SK-N-SH (cell line): ENCODE results near the gene PANK3. TPM values are rescaled to one million over a fixed set of nuclear protein-coding genes. Genes with fewer than 3 reads are reported as not detected.

ENCODE experiments used
- CTCF ChIA-PET: fragments of 300-600, 350-600 bp; formaldehyde crosslinking; extraction: SDS; loops from one replicate; lab custom pipeline; 2021; lab: Yijun Ruan, JAX
- POLR2A ChIA-PET: fragments of 350-600 bp; sonication (Branson Sonifier 250); formaldehyde crosslinking; extraction: SDS; loops from one replicate; lab custom pipeline; 2020; ENCODE audit warnings: antibody characterized with exemption, inconsistent platforms; lab: Yijun Ruan, JAX
- DNase-seq: peaks from one replicate; pipeline ENCODE4 v3.0.0; 2012
- H2AFZ ChIP-seq: fragments of 200-600 bp; sonication (generic); 2 replicates; pipeline ENCODE4 v1.8.1; 2016; ENCODE audit warnings: antibody characterized with exemption, mild to moderate bottlenecking, low read depth
- H3F3A ChIP-seq: fragments of 200-600 bp; sonication (generic); replicated peaks from 2 replicates; pipeline ENCODE3; 2016; ENCODE audit warnings: antibody characterized with exemption, mild to moderate bottlenecking; ENCODE audit not compliant: insufficient read depth
- H3K27ac ChIP-seq, 2 experiments: fragments of 200-500 bp in 1 of 2; fragments of 200-600 bp in 1 of 2; sonication (Bioruptor generic) in 1 of 2; sonication (generic), shearing (Covaris generic) in 1 of 2; 2 replicates each; pipeline versions ENCODE4 v1.5.1 to v1.6.1; 2014 to 2016; ENCODE audit warnings: low read depth in 2 of 2, inconsistent platforms in 1 of 2, low read length in 1 of 2, mild to moderate bottlenecking in 1 of 2, mixed read lengths in 1 of 2
- H3K27me3 ChIP-seq: fragments of 200-600 bp; sonication (generic), shearing (Covaris generic); 2 replicates; pipeline ENCODE4 v1.6.1; 2016; ENCODE audit warnings: mixed run types; ENCODE audit not compliant: insufficient read depth
- H3K36me3 ChIP-seq, 2 experiments: fragments of 200-500 bp in 1 of 2; fragments of 200-600 bp in 1 of 2; sonication (Bioruptor generic) in 1 of 2; sonication (generic) in 1 of 2; replicated peaks in 1 of 2; 2 replicates each; pipeline versions ENCODE3 to v1.5.1; 2014 to 2016; ENCODE audit warnings: low read length in 1 of 2, mild to moderate bottlenecking in 1 of 2; ENCODE audit not compliant: insufficient read depth in 2 of 2, control insufficient read depth in 1 of 2
- H3K4me1 ChIP-seq, 2 experiments: fragments of 200-500 bp in 1 of 2; fragments of 200-600 bp in 1 of 2; sonication (Bioruptor generic) in 1 of 2; sonication (generic), shearing (Covaris generic) in 1 of 2; 2 replicates each; pipeline versions ENCODE4 v1.5.1 to v1.6.1; 2014 to 2016; ENCODE audit warnings: low read depth in 1 of 2, low read length in 1 of 2, mixed run types in 1 of 2; ENCODE audit not compliant: insufficient read depth in 2 of 2, control insufficient read depth in 1 of 2
- H3K4me2 ChIP-seq: fragments of 200-600 bp; sonication (generic), shearing (Covaris generic); 2 replicates; pipeline ENCODE4 v1.6.1; 2017; ENCODE audit warnings: mixed run types
- H3K4me3 ChIP-seq, 2 experiments: fragments of 200-500 bp in 1 of 2; fragments of 200-600 bp in 1 of 2; sonication (Bioruptor generic) in 1 of 2; sonication (generic), shearing (Covaris generic) in 1 of 2; 2 replicates each; pipeline versions ENCODE4 v1.5.1 to v1.8.1; 2014 to 2016; ENCODE audit warnings: low read depth in 2 of 2, inconsistent platforms in 1 of 2, low read length in 1 of 2, mild to moderate bottlenecking in 1 of 2, mixed read lengths in 1 of 2, moderate library complexity in 1 of 2
- H3K79me2 ChIP-seq: fragments of 200-600 bp; sonication (generic); 2 replicates; pipeline ENCODE4 v1.8.1; 2017; ENCODE audit warnings: mild to moderate bottlenecking; ENCODE audit not compliant: insufficient read depth
- H3K9ac ChIP-seq: fragments of 200-600 bp; sonication (generic); 2 replicates; pipeline ENCODE4 v1.6.1; 2017; ENCODE audit warnings: mixed run types
- H3K9me2 ChIP-seq: fragments of 200-600 bp; sonication (generic); 2 replicates; pipeline ENCODE4 v1.6.1; 2017; ENCODE audit warnings: mixed run types
- H3K9me3 ChIP-seq: fragments of 200-600 bp; sonication (generic); 2 replicates; pipeline ENCODE4 v1.6.1; 2017; ENCODE audit warnings: mixed run types, mild to moderate bottlenecking, moderate library complexity
- H4K20me1 ChIP-seq: fragments of 200-600 bp; sonication (generic); 2 replicates; pipeline ENCODE4 v1.6.1; 2017; ENCODE audit warnings: mild to moderate bottlenecking, mixed run types; ENCODE audit not compliant: insufficient read depth
- CHD2 ChIP-seq: fragments of 150-350 bp; IDR thresholded peaks from 2 replicates; pipeline ENCODE4 v1.6.1; 2018; ENCODE audit warnings: low read length; ENCODE audit not compliant: partially characterized antibody
- EP300 ChIP-seq, 2 experiments: IDR thresholded peaks; 2 replicates each; pipeline versions ENCODE4 v1.4.0 to v1.6.1; 2012; ENCODE audit warnings: borderline replicate concordance in 1 of 2, low read depth in 1 of 2, low read length in 1 of 2
- EZH2phosphoT487 ChIP-seq: fragments of 200-600 bp; sonication (generic); IDR thresholded peaks from 2 replicates; pipeline ENCODE4 v1.6.1; 2017; ENCODE audit warnings: low read depth, mixed run types, mild to moderate bottlenecking, antibody characterized with exemption, moderate library complexity, borderline replicate concordance
- FOXJ3 ChIP-seq: sonication (generic); formaldehyde crosslinking; IDR thresholded peaks from 2 replicates; pipeline ENCODE4 v1.5.1; 2020; ENCODE audit warnings: mild to moderate bottlenecking, missing genetic modification reagents
- FOXM1 ChIP-seq: IDR thresholded peaks from 2 replicates; pipeline ENCODE4 v1.4.0; 2012; ENCODE audit warnings: low read depth, mild to moderate bottlenecking
- GABPA ChIP-seq: IDR thresholded peaks from 2 replicates; pipeline ENCODE4 v1.4.0; 2012; ENCODE audit warnings: low read depth, mild to moderate bottlenecking
- GATA2 ChIP-seq: sonication (generic); formaldehyde crosslinking; IDR thresholded peaks from 2 replicates; pipeline ENCODE4 v1.5.0; 2020; ENCODE audit warnings: mild to moderate bottlenecking, missing genetic modification reagents
- JUND ChIP-seq: IDR thresholded peaks from 2 replicates; pipeline ENCODE4 v1.4.0; 2012
- POLR2AphosphoS5 ChIP-seq: IDR thresholded peaks from 2 replicates; pipeline ENCODE4 v1.6.1; 2012; ENCODE audit warnings: low read depth, low read length
- RFX5 ChIP-seq: IDR thresholded peaks from 2 replicates; pipeline ENCODE4 v1.6.1; 2012; ENCODE audit warnings: mild to moderate bottlenecking, improper control_type of control experiment, low read length
- RXRA ChIP-seq: IDR thresholded peaks from 2 replicates; pipeline ENCODE4 v1.4.0; 2012; ENCODE audit warnings: low read depth, mild to moderate bottlenecking, borderline replicate concordance
- TAF1 ChIP-seq: IDR thresholded peaks from 2 replicates; pipeline ENCODE4 v1.6.1; 2012; ENCODE audit warnings: low read depth, mild to moderate bottlenecking, low read length, moderate library complexity, borderline replicate concordance
- TEAD4 ChIP-seq: IDR thresholded peaks from 2 replicates; pipeline ENCODE4 v1.4.0; 2012; ENCODE audit warnings: mild to moderate bottlenecking, borderline replicate concordance; ENCODE audit not compliant: insufficient read depth
- YY1 ChIP-seq: IDR thresholded peaks from 2 replicates; pipeline ENCODE4 v1.4.0; 2012; ENCODE audit warnings: low read depth, mild to moderate bottlenecking
- WGBS: methylation state at CpG from one replicate; pipeline ENCODE4 v1.1.6; 2017; ENCODE audit warnings: low lambda C conversion rate; 5-methylcytosine and 5-hydroxymethylcytosine counted together
- polyA plus RNA-seq, 3 experiments: library from polyadenylated mRNA; depleted of rRNA; stranded (reverse); fragments of >200 nt; gene quantifications; 2 replicates each; pipeline ENCODE4 v1.2.3, GENCODE V29; 2012
- TF ChIP-seq, protein P1 (sequence below): IDR thresholded peaks from 2 replicates; pipeline ENCODE4 v1.4.0; 2012; ENCODE audit warnings: low read depth, borderline replicate concordance
- TF ChIP-seq, protein P2 (sequence below): fragments of 150-350 bp; IDR thresholded peaks from 2 replicates; pipeline ENCODE4 v1.6.1; 2016; ENCODE audit warnings: mild to moderate bottlenecking, low read depth, low read length
- TF ChIP-seq, protein P3 (sequence below): fragments of 200-600 bp; sonication (generic); IDR thresholded peaks from 2 replicates; pipeline ENCODE4 v1.6.1; 2017; ENCODE audit warnings: antibody characterized with exemption, mild to moderate bottlenecking, moderate library complexity
- TF ChIP-seq, protein P4 (sequence below): fragments of 150-350 bp; IDR thresholded peaks from 2 replicates; pipeline ENCODE4 v1.6.1; 2017; ENCODE audit warnings: antibody characterized with exemption, low read length, low read depth, borderline replicate concordance

Gene PANK3
- polyA plus RNA-seq, 1 of the 3 experiments (the other 2 are of a cell fraction), result 6.1 TPM

DNA sequence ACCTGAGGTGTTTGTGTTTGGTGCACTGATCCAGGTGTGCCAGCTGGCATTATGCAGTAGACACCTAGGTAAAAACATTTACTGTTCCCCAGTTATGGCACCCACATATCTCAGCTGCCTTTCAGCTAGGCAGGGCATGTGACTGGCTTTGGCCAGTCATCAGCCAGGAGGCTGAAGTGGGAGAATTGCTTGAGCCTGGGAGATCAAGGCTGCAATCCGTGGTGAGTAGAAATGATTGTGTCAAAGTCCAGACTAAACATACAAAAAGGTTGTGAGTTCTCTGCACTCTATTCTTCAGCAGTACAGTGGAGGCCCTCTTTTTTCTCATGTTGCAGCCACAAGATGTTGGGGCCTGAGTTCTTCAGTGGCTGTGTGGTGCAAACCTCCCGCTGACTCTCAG is 53.3 kb downstream of the PANK3 start:
- Histone ChIP-seq H3K36me3 (peaks cover 0 to 10% of the 10 kb centered on the region in 2 experiments), H3K27me3 (no peaks in the 10 kb centered on the region), H3K4me2 (no peak overlapping the region), H2AFZ (no peak overlapping the region), H3K4me3 (no peak overlapping the region), H3F3A (peaks cover 12% of the 10 kb centered on the region), H3K4me1 (peaks cover 0 to 16% of the 10 kb centered on the region in 2 experiments; a peak in 2 of 4 replicates), H3K79me2 (no peaks in the 10 kb centered on the region), H3K9me2 (no peaks in the 10 kb centered on the region), H4K20me1 (no peaks in the 10 kb centered on the region), H3K9me3 (no peaks in the 10 kb centered on the region), H3K9ac (no peak overlapping the region), H3K27ac (no peak overlapping the region)
- POLR2A ChIA-PET, result no interaction called here
- CTCF ChIA-PET, result no interaction called here
- TF ChIP-seq, protein P1, sequence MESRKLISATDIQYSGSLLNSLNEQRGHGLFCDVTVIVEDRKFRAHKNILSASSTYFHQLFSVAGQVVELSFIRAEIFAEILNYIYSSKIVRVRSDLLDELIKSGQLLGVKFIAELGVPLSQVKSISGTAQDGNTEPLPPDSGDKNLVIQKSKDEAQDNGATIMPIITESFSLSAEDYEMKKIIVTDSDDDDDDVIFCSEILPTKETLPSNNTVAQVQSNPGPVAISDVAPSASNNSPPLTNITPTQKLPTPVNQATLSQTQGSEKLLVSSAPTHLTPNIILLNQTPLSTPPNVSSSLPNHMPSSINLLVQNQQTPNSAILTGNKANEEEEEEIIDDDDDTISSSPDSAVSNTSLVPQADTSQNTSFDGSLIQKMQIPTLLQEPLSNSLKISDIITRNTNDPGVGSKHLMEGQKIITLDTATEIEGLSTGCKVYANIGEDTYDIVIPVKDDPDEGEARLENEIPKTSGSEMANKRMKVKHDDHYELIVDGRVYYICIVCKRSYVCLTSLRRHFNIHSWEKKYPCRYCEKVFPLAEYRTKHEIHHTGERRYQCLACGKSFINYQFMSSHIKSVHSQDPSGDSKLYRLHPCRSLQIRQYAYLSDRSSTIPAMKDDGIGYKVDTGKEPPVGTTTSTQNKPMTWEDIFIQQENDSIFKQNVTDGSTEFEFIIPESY, result no peak
- TF ChIP-seq GABPA (no peak), EZH2phosphoT487 (no peak), EP300 (IDR thresholded peaks at IDR 0.05; ENCODE audit: borderline replicate concordance in 1 of 2, low read depth in 1 of 2, low read length in 1 of 2) (no peak), GATA2 (no peak), YY1 (no peak), POLR2AphosphoS5 (no peak), FOXM1 (no peak), TEAD4 (no peak)
- TF ChIP-seq, protein P2, sequence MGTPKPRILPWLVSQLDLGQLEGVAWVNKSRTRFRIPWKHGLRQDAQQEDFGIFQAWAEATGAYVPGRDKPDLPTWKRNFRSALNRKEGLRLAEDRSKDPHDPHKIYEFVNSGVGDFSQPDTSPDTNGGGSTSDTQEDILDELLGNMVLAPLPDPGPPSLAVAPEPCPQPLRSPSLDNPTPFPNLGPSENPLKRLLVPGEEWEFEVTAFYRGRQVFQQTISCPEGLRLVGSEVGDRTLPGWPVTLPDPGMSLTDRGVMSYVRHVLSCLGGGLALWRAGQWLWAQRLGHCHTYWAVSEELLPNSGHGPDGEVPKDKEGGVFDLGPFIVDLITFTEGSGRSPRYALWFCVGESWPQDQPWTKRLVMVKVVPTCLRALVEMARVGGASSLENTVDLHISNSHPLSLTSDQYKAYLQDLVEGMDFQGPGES, result no peak
- DNase-seq, result no peak
- WGBS, result 100% methylated on average over 2 of the region's 2 CpGs

DNA sequence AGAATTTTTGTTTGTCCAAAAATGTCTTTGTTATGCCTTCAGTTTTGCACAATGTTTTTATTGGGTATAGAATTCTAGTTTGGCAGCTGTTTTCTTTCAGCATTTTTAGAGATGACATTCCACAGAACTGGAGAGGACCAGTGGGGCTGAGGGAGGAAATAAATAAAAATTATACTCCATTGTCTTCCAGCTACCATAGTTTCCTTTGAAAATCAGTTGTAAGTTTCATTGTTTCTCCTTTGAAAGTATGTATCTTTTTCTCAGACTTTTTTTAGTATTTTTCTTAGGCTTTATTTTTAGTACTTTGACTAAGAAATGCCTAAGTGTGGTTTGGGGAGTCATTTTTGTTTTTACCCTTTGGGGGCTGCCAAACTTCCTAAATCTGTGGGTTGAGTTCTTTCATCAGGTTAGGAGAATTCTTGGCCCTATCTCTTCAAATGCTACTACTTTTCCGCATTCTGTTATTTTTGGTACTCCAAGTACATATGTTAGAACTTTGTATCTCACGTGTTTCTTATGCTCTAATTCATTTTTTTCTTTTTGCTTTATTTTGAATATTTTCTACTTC is 65.2 kb downstream of the PANK3 start:
- Histone ChIP-seq H3K9ac (no peak overlapping the region), H3K36me3 (peaks cover 93 to 100% of the 10 kb centered on the region in 2 experiments), H3F3A (peaks cover 14% of the 10 kb centered on the region), H3K9me3 (peaks cover 14% of the 10 kb centered on the region), H3K4me2 (no peak overlapping the region), H3K4me3 (no peak overlapping the region), H3K27me3 (no peaks in the 10 kb centered on the region), H2AFZ (no peak overlapping the region), H3K79me2 (peaks cover 8% of the 10 kb centered on the region; the same call in 1 of the 2 replicates), H3K27ac (no peak overlapping the region), H4K20me1 (no peaks in the 10 kb centered on the region), H3K4me1 (no peaks in the 10 kb centered on the region), H3K9me2 (no peaks in the 10 kb centered on the region)
- 97% methylated on average over 2 of the region's 2 CpGs for WGBS
- no peak for DNase-seq
- CTCF ChIA-PET, result interaction anchor here (0.6 kb wide), 1 partner anchor 1855 kb away, joined by 3 read pairs; no protein-coding TSS in a partner anchor
- POLR2A ChIA-PET, result no interaction called here
- TF ChIP-seq GABPA (no peak), TAF1 (no peak), JUND (no peak), EP300 (IDR thresholded peaks at IDR 0.05; ENCODE audit: borderline replicate concordance in 1 of 2, low read depth in 1 of 2, low read length in 1 of 2) (no peak), CHD2 (no peak), GATA2 (no peak), RFX5 (no peak), FOXJ3 (CRISPR knock-in tag) (no peak), TEAD4 (no peak), RXRA (no peak)
- TF ChIP-seq, protein P3, sequence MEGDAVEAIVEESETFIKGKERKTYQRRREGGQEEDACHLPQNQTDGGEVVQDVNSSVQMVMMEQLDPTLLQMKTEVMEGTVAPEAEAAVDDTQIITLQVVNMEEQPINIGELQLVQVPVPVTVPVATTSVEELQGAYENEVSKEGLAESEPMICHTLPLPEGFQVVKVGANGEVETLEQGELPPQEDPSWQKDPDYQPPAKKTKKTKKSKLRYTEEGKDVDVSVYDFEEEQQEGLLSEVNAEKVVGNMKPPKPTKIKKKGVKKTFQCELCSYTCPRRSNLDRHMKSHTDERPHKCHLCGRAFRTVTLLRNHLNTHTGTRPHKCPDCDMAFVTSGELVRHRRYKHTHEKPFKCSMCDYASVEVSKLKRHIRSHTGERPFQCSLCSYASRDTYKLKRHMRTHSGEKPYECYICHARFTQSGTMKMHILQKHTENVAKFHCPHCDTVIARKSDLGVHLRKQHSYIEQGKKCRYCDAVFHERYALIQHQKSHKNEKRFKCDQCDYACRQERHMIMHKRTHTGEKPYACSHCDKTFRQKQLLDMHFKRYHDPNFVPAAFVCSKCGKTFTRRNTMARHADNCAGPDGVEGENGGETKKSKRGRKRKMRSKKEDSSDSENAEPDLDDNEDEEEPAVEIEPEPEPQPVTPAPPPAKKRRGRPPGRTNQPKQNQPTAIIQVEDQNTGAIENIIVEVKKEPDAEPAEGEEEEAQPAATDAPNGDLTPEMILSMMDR, result no peak
- TF ChIP-seq, protein P2, result no peak
- TF ChIP-seq, protein P4, sequence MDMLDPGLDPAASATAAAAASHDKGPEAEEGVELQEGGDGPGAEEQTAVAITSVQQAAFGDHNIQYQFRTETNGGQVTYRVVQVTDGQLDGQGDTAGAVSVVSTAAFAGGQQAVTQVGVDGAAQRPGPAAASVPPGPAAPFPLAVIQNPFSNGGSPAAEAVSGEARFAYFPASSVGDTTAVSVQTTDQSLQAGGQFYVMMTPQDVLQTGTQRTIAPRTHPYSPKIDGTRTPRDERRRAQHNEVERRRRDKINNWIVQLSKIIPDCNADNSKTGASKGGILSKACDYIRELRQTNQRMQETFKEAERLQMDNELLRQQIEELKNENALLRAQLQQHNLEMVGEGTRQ, result no peak
